SK-N-SH (cell line): ENCODE data around the gene AHSG.

Experiments used
- CTCF ChIP-seq: fragments of 200-600 bp; sonication (generic); IDR thresholded peaks from 2 replicates; pipeline ENCODE4 v1.6.1; 2017; ENCODE audit warnings: antibody characterized with exemption, mild to moderate bottlenecking, moderate library complexity
- EP300 ChIP-seq, 2 experiments: IDR thresholded peaks; 2 replicates each; pipeline versions ENCODE4 v1.4.0 to v1.6.1; 2012; ENCODE audit warnings: borderline replicate concordance in 1 of 2, low read depth in 1 of 2, low read length in 1 of 2
- MAX ChIP-seq: IDR thresholded peaks from 2 replicates; pipeline ENCODE4 v1.4.0; 2012; ENCODE audit warnings: low read depth
- REST ChIP-seq: IDR thresholded peaks from 2 replicates; pipeline ENCODE4 v1.6.1; 2012; ENCODE audit warnings: mild to moderate bottlenecking, low read depth, low read length, moderate library complexity
- RFX5 ChIP-seq: IDR thresholded peaks from 2 replicates; pipeline ENCODE4 v1.6.1; 2012; ENCODE audit warnings: mild to moderate bottlenecking, improper control_type of control experiment, low read length
- TCF12 ChIP-seq: IDR thresholded peaks from 2 replicates; pipeline ENCODE4 v1.4.0; 2012
- USF1 ChIP-seq: IDR thresholded peaks from 2 replicates; pipeline ENCODE4 v1.4.0; 2012; ENCODE audit warnings: low read depth, borderline replicate concordance

GRCh38 chr3:186609247-186609868, 3.5 kb upstream of the AHSG start:
- TF ChIP-seq CTCF = peak; percentile 27; the same call in 1 of the 2 replicates
- no peak for TF ChIP-seq USF1
- TF ChIP-seq MAX = no peak
- TF ChIP-seq EP300 (IDR thresholded peaks at IDR 0.05; ENCODE audit: borderline replicate concordance in 1 of 2, low read depth in 1 of 2, low read length in 1 of 2) = no peak
- no peak for TF ChIP-seq RFX5
- no peak for TF ChIP-seq REST
- TF ChIP-seq TCF12 = no peak
